NCI-H226 (cell line): ENCODE measurements around the gene SDK1.
"Not testable (repeated sequence)": the region's sequence is repeated elsewhere in the genome, so short reads cannot be mapped to it uniquely, and the experiment has no call there.

Experiments used
- DNase-seq: peaks from one replicate; pipeline ENCODE4 v3.0.0-alpha.2; 2015

SDK1 gene

GRCh38 chr7:4241791-4242190, 940.7 kb downstream of the SDK1 start:
- DNase-seq, result no peak

GRCh38 chr7:4242706-4243105, 941.7 kb downstream of the SDK1 start:
- no peak for DNase-seq

- no peak for DNase-seq
These were observed 943.0 kb downstream of the SDK1 start for GRCh38 chr7:4244041-4244440.

- DNase-seq, result no peak
These were observed 943.6 kb downstream of the SDK1 start for GRCh38 chr7:4244635-4245034.

GRCh38 chr7:4245135-4245865, 944.2 kb downstream of the SDK1 start:
- DNase-seq, result no peak

- DNase-seq, result no peak
These were observed 944.9 kb downstream of the SDK1 start for GRCh38 chr7:4245866-4246470.

GRCh38 chr7:4246536-4246935, 945.5 kb downstream of the SDK1 start:
- no peak for DNase-seq

GRCh38 chr7:4247106-4247876, 946.2 kb downstream of the SDK1 start:
- DNase-seq, result no peak

- no peak for DNase-seq
These were observed 947.2 kb downstream of the SDK1 start for GRCh38 chr7:4248295-4248694.

GRCh38 chr7:4249241-4249640, 948.2 kb downstream of the SDK1 start:
- DNase-seq, result no peak

GRCh38 chr7:4255336-4255735, 954.3 kb downstream of the SDK1 start:
- DNase-seq, result no peak

GRCh38 chr7:4256286-4256685, 955.2 kb downstream of the SDK1 start:
- no peak for DNase-seq

GRCh38 chr7:4257146-4258111, 956.4 kb downstream of the SDK1 start:
- no peak for DNase-seq

- DNase-seq, result not testable (repeated sequence)
These were observed 959.1 kb downstream of the SDK1 start for GRCh38 chr7:4260116-4260515.

- DNase-seq, result no peak
These were observed 960.0 kb downstream of the SDK1 start for GRCh38 chr7:4260867-4261600.

GRCh38 chr7:4261601-4261960, 960.5 kb downstream of the SDK1 start:
- DNase-seq, result no peak

- not testable (repeated sequence) for DNase-seq
These were observed 963.2 kb downstream of the SDK1 start for GRCh38 chr7:4264206-4264605.

GRCh38 chr7:4265066-4265465, 964.0 kb downstream of the SDK1 start:
- no peak for DNase-seq

GRCh38 chr7:4265676-4266075, 964.6 kb downstream of the SDK1 start:
- no peak for DNase-seq

- DNase-seq, result no peak
These were observed 965.4 kb downstream of the SDK1 start for GRCh38 chr7:4266270-4267040.

GRCh38 chr7:4267341-4268039, 966.4 kb downstream of the SDK1 start:
- no peak for DNase-seq
